ENCODE results near the gene ZBTB7C.

ZBTB7C gene

DNA sequence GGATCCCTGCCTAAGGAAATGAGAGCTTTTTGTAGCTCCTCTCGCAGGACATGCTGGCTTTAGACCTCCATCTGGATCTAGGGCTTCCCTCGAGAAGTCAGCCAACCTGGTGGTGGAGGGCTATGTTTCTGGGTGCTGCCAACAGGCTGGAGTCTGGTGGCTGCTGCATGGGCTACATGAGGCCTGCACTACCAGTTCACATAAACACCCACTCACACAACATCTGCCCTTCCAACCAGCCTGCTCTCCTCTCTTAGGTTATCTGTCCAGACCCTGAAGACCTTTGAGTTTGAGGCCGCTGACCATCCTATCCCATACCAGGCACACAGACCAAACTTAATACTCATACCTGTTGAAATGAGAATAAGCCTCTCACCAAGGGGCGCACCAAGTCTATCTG, 427.4 kb downstream of the ZBTB7C start:
- no peak for DNase-seq

DNA sequence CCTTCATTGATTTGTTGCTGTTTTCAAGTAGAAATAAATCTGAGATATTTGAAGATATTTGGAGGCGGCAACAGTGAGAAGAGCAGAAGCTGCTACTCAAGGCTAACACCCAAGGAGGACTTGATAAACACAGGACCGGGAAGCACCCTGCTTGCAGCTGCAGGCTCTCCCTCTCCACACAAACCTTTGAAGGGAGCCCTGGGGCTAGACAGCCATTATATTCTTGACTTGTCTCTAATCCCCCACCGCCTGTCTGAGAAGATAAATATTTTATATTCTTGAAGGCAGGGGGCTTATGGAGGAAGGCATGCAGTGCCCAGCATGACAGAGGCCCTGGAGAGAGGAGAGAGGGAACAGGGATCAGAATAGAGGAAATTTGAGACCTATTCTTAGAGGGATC, 427.9 kb downstream of the ZBTB7C start:
- no peak for DNase-seq

DNA sequence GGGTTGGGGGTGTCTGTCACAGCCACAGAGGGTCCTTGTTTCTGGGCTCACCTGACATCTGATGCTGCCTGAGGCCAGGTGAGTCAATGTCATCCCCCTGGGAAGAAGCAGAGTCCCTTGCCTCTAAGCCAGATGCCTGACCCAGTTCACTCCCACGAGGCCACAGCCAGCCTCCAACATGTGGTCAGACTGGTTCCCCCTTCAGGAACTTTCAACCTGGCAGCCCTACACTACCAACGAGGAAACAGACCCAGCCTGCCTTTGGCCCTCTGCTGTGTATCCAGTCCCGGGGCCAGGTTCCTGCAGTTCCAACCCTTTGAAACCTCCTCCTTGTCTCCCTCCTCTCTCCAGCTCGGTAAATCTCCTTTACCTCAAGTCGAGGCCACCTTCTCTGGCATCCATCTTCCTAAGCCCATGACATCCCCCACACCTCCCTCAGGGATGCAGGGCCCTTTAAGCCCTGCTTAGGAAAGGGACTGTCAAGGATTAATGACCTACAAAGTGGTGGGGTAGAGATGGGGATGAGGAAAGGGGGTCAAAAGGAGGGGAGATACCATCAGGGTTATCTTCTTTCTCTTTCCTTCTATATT, 429.5 kb downstream of the ZBTB7C start:
- no peak for DNase-seq

DNA sequence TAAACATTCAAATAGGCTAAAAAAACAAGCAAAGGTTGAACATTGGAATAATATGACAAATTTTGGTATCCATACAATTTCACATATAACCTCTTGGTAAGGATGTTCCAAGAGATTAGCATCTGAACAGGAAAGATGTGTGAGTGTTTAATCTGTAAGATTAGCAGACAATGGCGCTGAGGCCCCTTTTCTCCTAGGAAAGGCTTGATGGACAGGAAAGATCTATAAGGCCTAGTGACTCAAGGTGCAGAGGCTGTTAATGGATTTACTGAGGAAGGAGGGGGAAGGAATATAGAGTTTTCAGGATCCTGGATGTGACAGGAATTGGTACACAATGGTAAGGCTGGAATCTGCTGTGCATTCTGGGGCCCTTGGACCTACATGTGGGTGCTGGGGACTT, 430.6 kb downstream of the ZBTB7C start:
- no peak for DNase-seq

DNA sequence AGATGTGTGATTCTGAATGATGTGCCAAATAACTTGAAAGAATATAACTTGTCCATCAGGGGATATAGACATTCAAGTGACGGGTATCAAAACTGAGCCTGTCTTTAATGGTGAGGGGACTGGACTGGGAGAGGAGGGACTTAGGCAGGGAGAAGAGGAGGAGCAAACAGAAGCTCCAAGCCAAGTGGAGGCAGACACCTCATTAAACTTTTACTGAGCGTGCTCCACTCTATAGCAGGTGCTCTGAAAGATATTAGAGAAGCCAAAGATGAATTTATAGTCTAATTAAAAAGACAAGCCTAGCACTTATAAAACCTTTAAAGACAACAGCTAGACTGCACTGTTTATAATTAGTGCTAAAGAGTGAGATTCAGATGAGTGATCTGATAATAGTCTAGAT, 431.0 kb downstream of the ZBTB7C start:
- no peak for DNase-seq

Data from amygdala (tissue), 56 donors.